IMR-90 (cell line): ENCODE results near the gene CNST. TPM values are rescaled to one million over a fixed set of nuclear protein-coding genes. Genes with fewer than 3 reads are reported as not detected.

Source experiments
- ATAC-seq: fragments of 200-7000 bp; cut with Tn5 transposase; 2 replicates; pipeline ENCODE4 v1.9.1; 2020; ENCODE audit warnings: low read depth, mild to moderate bottlenecking, moderate library complexity
- BruUV-seq: library from RNA; stranded (reverse); fragments of 400-500 nt; replicated peaks from 2 replicates; lab custom pipeline; 2021; lab: Mats Ljungman, UMichigan
- CTCF ChIA-PET: fragments of 300-600 bp; formaldehyde crosslinking; extraction: SDS; loops from one replicate; lab custom pipeline; 2021; ENCODE audit warnings: antibody characterized with exemption; lab: Yijun Ruan, JAX
- POLR2A ChIA-PET: fragments of 300-600 bp; sonication (Branson Sonifier 250); formaldehyde crosslinking; loops from one replicate; lab custom pipeline; 2022; ENCODE audit warnings: antibody characterized with exemption; ENCODE audit not compliant: unreplicated experiment; lab: Charles Lee
- DNase-seq: peaks from one replicate; pipeline ENCODE4 v3.0.0; 2013
- H2AFZ ChIP-seq: replicated peaks from 2 replicates; pipeline ENCODE3; 2013; ENCODE audit warnings: low read length, mild to moderate bottlenecking; ENCODE audit not compliant: poor library complexity
- H2AK5ac ChIP-seq: 2 replicates; pipeline ENCODE4 v1.6.1; 2013; ENCODE audit warnings: low read depth, low read length, inconsistent platforms
- H2AK9ac ChIP-seq: replicated peaks from 2 replicates; pipeline ENCODE3; 2013; ENCODE audit warnings: mild to moderate bottlenecking, low read depth, low read length, moderate library complexity; ENCODE audit not compliant: poor library complexity
- H2BK120ac ChIP-seq: 2 replicates; pipeline ENCODE4 v1.6.1; 2013; ENCODE audit warnings: low read depth, low read length, inconsistent platforms
- H2BK15ac ChIP-seq: 3 replicates; pipeline ENCODE4 v1.6.1; 2013; ENCODE audit warnings: low read depth, low read length, inconsistent platforms
- H2BK20ac ChIP-seq: 2 replicates; pipeline ENCODE4 v1.6.1; 2013; ENCODE audit warnings: low read depth, mild to moderate bottlenecking, inconsistent platforms, low read length, moderate library complexity
- H2BK5ac ChIP-seq: 2 replicates; pipeline ENCODE4 v1.6.1; 2013; ENCODE audit warnings: mild to moderate bottlenecking, low read depth, low read length, inconsistent platforms; ENCODE audit not compliant: poor library complexity, severe bottlenecking
- H3K14ac ChIP-seq: replicated peaks from 2 replicates; pipeline ENCODE4 v1.6.1; 2013; ENCODE audit warnings: low read depth, low read length, inconsistent platforms
- H3K18ac ChIP-seq: 2 replicates; pipeline ENCODE4 v1.6.1; 2013; ENCODE audit warnings: low read depth, low read length, control low read depth
- H3K23ac ChIP-seq: 2 replicates; pipeline ENCODE4 v1.6.1; 2013; ENCODE audit warnings: low read depth, low read length, inconsistent platforms
- H3K27ac ChIP-seq: 2 replicates; pipeline ENCODE4 v1.5.1; 2013; ENCODE audit warnings: mild to moderate bottlenecking, control low read depth, low read length; ENCODE audit not compliant: insufficient read depth
- H3K27me3 ChIP-seq: 2 replicates; pipeline ENCODE4 v1.6.1; 2013; ENCODE audit warnings: low read length; ENCODE audit not compliant: control insufficient read depth, insufficient read depth
- H3K36me3 ChIP-seq: 2 replicates; pipeline ENCODE4 v1.6.1; 2013; ENCODE audit warnings: low read length, mixed read lengths; ENCODE audit not compliant: control insufficient read depth, insufficient read depth
- H3K4ac ChIP-seq: 2 replicates; pipeline ENCODE4 v1.6.1; 2013; ENCODE audit warnings: low read depth, low read length, inconsistent platforms
- H3K4me1 ChIP-seq: 2 replicates; pipeline ENCODE4 v1.6.1; 2013; ENCODE audit warnings: low read length, mixed read lengths; ENCODE audit not compliant: control insufficient read depth, insufficient read depth
- H3K4me2 ChIP-seq: 2 replicates; pipeline ENCODE4 v1.6.1; 2013; ENCODE audit warnings: low read depth, mild to moderate bottlenecking, control low read depth, low read length, moderate library complexity
- H3K4me3 ChIP-seq: 2 replicates; pipeline ENCODE4 v1.5.1; 2013; ENCODE audit warnings: low read depth, mild to moderate bottlenecking, control low read depth, low read length, moderate library complexity; ENCODE audit not compliant: insufficient read depth
- H3K56ac ChIP-seq: 2 replicates; pipeline ENCODE4 v1.6.1; 2013; ENCODE audit warnings: low read length, inconsistent platforms; ENCODE audit not compliant: insufficient read depth; ENCODE audit errors: extremely low read depth
- H3K79me1 ChIP-seq, 2 experiments: 2 replicates each; pipeline ENCODE4 v1.6.1; 2013; ENCODE audit warnings: low read length in 2 of 2, inconsistent platforms in 1 of 2, low read depth in 1 of 2
- H3K9ac ChIP-seq: 2 replicates; pipeline ENCODE4 v1.6.1; 2013; ENCODE audit warnings: low read depth, low read length, control low read depth
- H3K9me1 ChIP-seq: 2 replicates; pipeline ENCODE4 v1.6.1; 2013; ENCODE audit warnings: low read length, inconsistent platforms; ENCODE audit not compliant: insufficient read depth
- H3K9me3 ChIP-seq: 2 replicates; pipeline ENCODE4 v1.6.1; 2013; ENCODE audit warnings: low read length; ENCODE audit not compliant: control insufficient read depth, insufficient read depth
- H4K20me1 ChIP-seq: 2 replicates; pipeline ENCODE4 v1.6.1; 2013; ENCODE audit warnings: low read length, inconsistent platforms; ENCODE audit not compliant: insufficient read depth
- H4K5ac ChIP-seq: 2 replicates; pipeline ENCODE4 v1.6.1; 2013; ENCODE audit warnings: mild to moderate bottlenecking, low read depth, low read length, control low read depth
- H4K8ac ChIP-seq, 2 experiments: 2 replicates each; pipeline ENCODE4 v1.6.1; 2013; ENCODE audit warnings: low read depth in 2 of 2, low read length in 2 of 2, control low read depth in 1 of 2, inconsistent platforms in 1 of 2
- H4K91ac ChIP-seq: 2 replicates; pipeline ENCODE4 v1.6.1; 2013; ENCODE audit warnings: low read depth, low read length, inconsistent platforms; ENCODE audit not compliant: insufficient read depth
- BHLHE40 ChIP-seq: fragments of 150-350 bp; IDR thresholded peaks from 2 replicates; pipeline ENCODE4 v1.6.1; 2016; ENCODE audit warnings: mild to moderate bottlenecking, low read depth, low read length
- CEBPB ChIP-seq: IDR thresholded peaks from 2 replicates; pipeline ENCODE4 v1.6.1; 2012; ENCODE audit warnings: low read depth, low read length, improper control_type of control experiment
- CHD1 ChIP-seq: IDR thresholded peaks from 2 replicates; pipeline ENCODE4 v1.6.1; 2012; ENCODE audit warnings: low read depth, low read length, improper control_type of control experiment
- FOS ChIP-seq: fragments of 150-350 bp; IDR thresholded peaks from 2 replicates; pipeline ENCODE4 v1.6.1; 2016; ENCODE audit warnings: low read depth, low read length
- MAFK ChIP-seq: IDR thresholded peaks from 2 replicates; pipeline ENCODE4 v1.6.1; 2012; ENCODE audit warnings: low read depth, low read length, improper control_type of control experiment
- MAZ ChIP-seq: IDR thresholded peaks from 2 replicates; pipeline ENCODE4 v1.6.1; 2012; ENCODE audit warnings: low read depth, mild to moderate bottlenecking, low read length, improper control_type of control experiment, moderate library complexity, borderline replicate concordance
- MXI1 ChIP-seq: IDR thresholded peaks from 2 replicates; pipeline ENCODE4 v1.6.1; 2012; ENCODE audit warnings: low read depth, mild to moderate bottlenecking, low read length, moderate library complexity, borderline replicate concordance
- NFE2L2 ChIP-seq: fragments of 150-350 bp; IDR thresholded peaks from 2 replicates; pipeline ENCODE4 v1.6.1; 2016; ENCODE audit warnings: low read depth, mild to moderate bottlenecking, low read length
- POLR2A ChIP-seq: IDR thresholded peaks from 2 replicates; pipeline ENCODE4 v1.6.1; 2012; ENCODE audit warnings: mild to moderate bottlenecking, low read depth, low read length
- RAD21 ChIP-seq: IDR thresholded peaks from 2 replicates; pipeline ENCODE4 v1.6.1; 2012; ENCODE audit warnings: low read length, improper control_type of control experiment
- RCOR1 ChIP-seq: IDR thresholded peaks from 2 replicates; pipeline ENCODE4 v1.6.1; 2012; ENCODE audit warnings: mild to moderate bottlenecking, low read length, improper control_type of control experiment; ENCODE audit not compliant: insufficient replicate concordance
- RFX5 ChIP-seq: IDR thresholded peaks from 2 replicates; pipeline ENCODE4 v1.8.0; 2012; ENCODE audit warnings: low read depth, mild to moderate bottlenecking, low read length, moderate library complexity
- SMC3 ChIP-seq: fragments of 150-350 bp; IDR thresholded peaks from 2 replicates; pipeline ENCODE4 v1.6.1; 2016; ENCODE audit warnings: low read depth, mild to moderate bottlenecking, antibody characterized with exemption, low read length, moderate library complexity
- WGBS, 2 experiments: methylation state at CpG; one replicate each; pipeline versions ENCODE4 v1.1.5 to v1.1.7; 2013; ENCODE audit warnings: missing lambda C conversion rate in 2 of 2; ENCODE audit not compliant: insufficient read length in 1 of 2; ENCODE audit errors: extremely low coverage in 2 of 2; 5-methylcytosine and 5-hydroxymethylcytosine counted together
- dilution Hi-C: fragments of 300-500 bp; cut with HindIII; formaldehyde crosslinking; loops from one replicate; pipeline ENCODE4 v1.14.3; 2018; ENCODE audit warnings: low sequenced_read_pairs; ENCODE audit not compliant: unreplicated experiment
- in situ Hi-C: fragments of 300-500 bp; cut with MboI; formaldehyde crosslinking; loops from 3 replicates; pipeline ENCODE4 v1.14.3; 2019; ENCODE audit warnings: low sequenced_read_pairs, inconsistent platforms, mixed read lengths
- intact Hi-C: fragments of 100-400 bp; cut with micrococcal nuclease; formaldehyde crosslinking; loops from 2 replicates; pipeline ENCODE4 v1.10.0; 2022
- polyA plus RNA-seq, 3 experiments: library from polyadenylated mRNA; depleted of rRNA; stranded (reverse); fragments of >200 nt; gene quantifications; 2 replicates each; pipeline ENCODE4 v1.2.3, GENCODE V29; 2012; ENCODE audit warnings: low replicate concordance in 1 of 3
- total RNA-seq: library from RNA; depleted of rRNA; stranded (reverse); fragments of >200 nt; gene quantifications from 2 replicates; pipeline ENCODE4 v1.2.3, GENCODE V29; 2012
- TF ChIP-seq, protein P1 (sequence below): fragments of 150-350 bp; IDR thresholded peaks from 2 replicates; pipeline ENCODE4 v1.6.1; 2017; ENCODE audit warnings: mild to moderate bottlenecking, antibody characterized with exemption, low read length, low read depth
- TF ChIP-seq, protein P2 (sequence below): conservative IDR thresholded peaks from 2 replicates; pipeline ENCODE4 v1.5.1; 2012; ENCODE audit warnings: mild to moderate bottlenecking, low read depth, low read length, improper control_type of control experiment
- TF ChIP-seq, protein P3 (sequence below): fragments of 150-350 bp; IDR thresholded peaks from 2 replicates; pipeline ENCODE4 v1.6.1; 2016; ENCODE audit warnings: low read depth, mild to moderate bottlenecking, low read length, moderate library complexity, borderline replicate concordance

CNST gene
- total and polyA plus RNA-seq, 2 of the 4 experiments (the other 2 are of a cell fraction), result 15.4 to 25.5 TPM

DNA sequence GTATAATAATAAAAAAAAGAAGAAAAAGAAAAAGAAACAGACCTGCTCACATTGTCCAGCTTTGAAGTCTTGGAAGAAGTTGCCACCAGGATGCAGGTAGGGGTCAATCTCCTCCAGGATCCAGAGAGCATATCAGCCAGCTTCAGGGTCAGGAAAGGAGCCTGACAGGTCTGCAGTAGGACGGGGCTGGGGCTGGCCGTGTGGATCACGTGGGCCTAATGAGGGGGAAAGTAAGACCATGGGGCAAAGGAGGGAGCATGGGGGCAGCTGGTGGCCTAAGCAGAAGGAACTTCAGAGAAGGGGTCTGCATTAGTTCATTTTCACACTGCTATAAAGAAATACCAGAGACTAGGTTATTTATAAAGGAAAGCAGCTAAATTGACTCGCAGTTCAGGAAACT lies 39.9 kb upstream of the CNST start:
- no peak overlapping the region for H3K27ac ChIP-seq
- H2AFZ ChIP-seq, result no peak overlapping the region
- peaks cover 9% of the 10 kb centered on the region for H3K9me3 ChIP-seq
- H3K4ac ChIP-seq, result no peak overlapping the region
- no TSS peak for BruUV-seq
- H3K18ac ChIP-seq, result no peak overlapping the region
- no peaks in the 10 kb centered on the region for H3K79me1 ChIP-seq
- no peaks in the 10 kb centered on the region for H3K9me1 ChIP-seq
- H2AK5ac ChIP-seq, result no peak overlapping the region
- intact Hi-C loops (no loop called here), dilution Hi-C loops (no loop called here), in situ Hi-C loops (no loop called here)
- H2BK5ac ChIP-seq, result no peak overlapping the region
- H2BK20ac ChIP-seq, result no peak overlapping the region
- H3K23ac ChIP-seq, result no peak overlapping the region
- no peaks in the 10 kb centered on the region for H3K36me3 ChIP-seq
- H2BK15ac ChIP-seq, result no peak overlapping the region
- no peak overlapping the region for H3K56ac ChIP-seq
- no peaks in the 10 kb centered on the region for H4K20me1 ChIP-seq
- no peak overlapping the region for H3K9ac ChIP-seq
- DNase-seq, result no peak
- no peak overlapping the region for H3K4me3 ChIP-seq
- H4K8ac ChIP-seq, result no peak overlapping the region
- no peaks in the 10 kb centered on the region for H3K4me1 ChIP-seq
- no CpG with 5 or more reads among the region's 4 CpGs for WGBS, 2 experiments
- POLR2A ChIA-PET, result no interaction called here
- H2AK9ac ChIP-seq, result no peak overlapping the region
- H3K4me2 ChIP-seq, result no peak overlapping the region
- H2BK120ac ChIP-seq, result no peak overlapping the region
- no peak overlapping the region for H3K14ac ChIP-seq
- no peak overlapping the region for H4K91ac ChIP-seq
- H4K5ac ChIP-seq, result no peak overlapping the region
- ATAC-seq, result no peak
- TF ChIP-seq MXI1, result no peak
- TF ChIP-seq, protein P1, sequence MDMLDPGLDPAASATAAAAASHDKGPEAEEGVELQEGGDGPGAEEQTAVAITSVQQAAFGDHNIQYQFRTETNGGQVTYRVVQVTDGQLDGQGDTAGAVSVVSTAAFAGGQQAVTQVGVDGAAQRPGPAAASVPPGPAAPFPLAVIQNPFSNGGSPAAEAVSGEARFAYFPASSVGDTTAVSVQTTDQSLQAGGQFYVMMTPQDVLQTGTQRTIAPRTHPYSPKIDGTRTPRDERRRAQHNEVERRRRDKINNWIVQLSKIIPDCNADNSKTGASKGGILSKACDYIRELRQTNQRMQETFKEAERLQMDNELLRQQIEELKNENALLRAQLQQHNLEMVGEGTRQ, result no peak
- TF ChIP-seq RFX5, result no peak
- TF ChIP-seq RCOR1, result no peak
- TF ChIP-seq BHLHE40, result no peak
- TF ChIP-seq, protein P2, sequence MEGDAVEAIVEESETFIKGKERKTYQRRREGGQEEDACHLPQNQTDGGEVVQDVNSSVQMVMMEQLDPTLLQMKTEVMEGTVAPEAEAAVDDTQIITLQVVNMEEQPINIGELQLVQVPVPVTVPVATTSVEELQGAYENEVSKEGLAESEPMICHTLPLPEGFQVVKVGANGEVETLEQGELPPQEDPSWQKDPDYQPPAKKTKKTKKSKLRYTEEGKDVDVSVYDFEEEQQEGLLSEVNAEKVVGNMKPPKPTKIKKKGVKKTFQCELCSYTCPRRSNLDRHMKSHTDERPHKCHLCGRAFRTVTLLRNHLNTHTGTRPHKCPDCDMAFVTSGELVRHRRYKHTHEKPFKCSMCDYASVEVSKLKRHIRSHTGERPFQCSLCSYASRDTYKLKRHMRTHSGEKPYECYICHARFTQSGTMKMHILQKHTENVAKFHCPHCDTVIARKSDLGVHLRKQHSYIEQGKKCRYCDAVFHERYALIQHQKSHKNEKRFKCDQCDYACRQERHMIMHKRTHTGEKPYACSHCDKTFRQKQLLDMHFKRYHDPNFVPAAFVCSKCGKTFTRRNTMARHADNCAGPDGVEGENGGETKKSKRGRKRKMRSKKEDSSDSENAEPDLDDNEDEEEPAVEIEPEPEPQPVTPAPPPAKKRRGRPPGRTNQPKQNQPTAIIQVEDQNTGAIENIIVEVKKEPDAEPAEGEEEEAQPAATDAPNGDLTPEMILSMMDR, result no peak
- TF ChIP-seq, protein P3, sequence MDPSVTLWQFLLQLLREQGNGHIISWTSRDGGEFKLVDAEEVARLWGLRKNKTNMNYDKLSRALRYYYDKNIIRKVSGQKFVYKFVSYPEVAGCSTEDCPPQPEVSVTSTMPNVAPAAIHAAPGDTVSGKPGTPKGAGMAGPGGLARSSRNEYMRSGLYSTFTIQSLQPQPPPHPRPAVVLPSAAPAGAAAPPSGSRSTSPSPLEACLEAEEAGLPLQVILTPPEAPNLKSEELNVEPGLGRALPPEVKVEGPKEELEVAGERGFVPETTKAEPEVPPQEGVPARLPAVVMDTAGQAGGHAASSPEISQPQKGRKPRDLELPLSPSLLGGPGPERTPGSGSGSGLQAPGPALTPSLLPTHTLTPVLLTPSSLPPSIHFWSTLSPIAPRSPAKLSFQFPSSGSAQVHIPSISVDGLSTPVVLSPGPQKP, result no peak
- TF ChIP-seq MAZ, result no peak
- no peak for TF ChIP-seq CEBPB
- TF ChIP-seq RAD21, result no peak
- TF ChIP-seq SMC3, result no peak
- TF ChIP-seq FOS, result no peak
- TF ChIP-seq MAFK, result no peak
- TF ChIP-seq NFE2L2, result no peak
- TF ChIP-seq POLR2A, result no peak
- no peak for TF ChIP-seq CHD1
- H3K27me3 ChIP-seq, result peaks cover 9% of the 10 kb centered on the region; the same call in 1 of the 2 replicates
- CTCF ChIA-PET, result no interaction called here
